HuH-7 (cell line): ENCODE measurements around the gene LAP3.
"Not testable (repeated sequence)": the region's sequence is repeated elsewhere in the genome, so short reads cannot be mapped to it uniquely, and the experiment has no call there.

Experiments used
- DNase-seq: peaks from one replicate; pipeline ENCODE4 v3.0.0; 2011; ENCODE audit warnings: low spot score

Gene LAP3

DNA sequence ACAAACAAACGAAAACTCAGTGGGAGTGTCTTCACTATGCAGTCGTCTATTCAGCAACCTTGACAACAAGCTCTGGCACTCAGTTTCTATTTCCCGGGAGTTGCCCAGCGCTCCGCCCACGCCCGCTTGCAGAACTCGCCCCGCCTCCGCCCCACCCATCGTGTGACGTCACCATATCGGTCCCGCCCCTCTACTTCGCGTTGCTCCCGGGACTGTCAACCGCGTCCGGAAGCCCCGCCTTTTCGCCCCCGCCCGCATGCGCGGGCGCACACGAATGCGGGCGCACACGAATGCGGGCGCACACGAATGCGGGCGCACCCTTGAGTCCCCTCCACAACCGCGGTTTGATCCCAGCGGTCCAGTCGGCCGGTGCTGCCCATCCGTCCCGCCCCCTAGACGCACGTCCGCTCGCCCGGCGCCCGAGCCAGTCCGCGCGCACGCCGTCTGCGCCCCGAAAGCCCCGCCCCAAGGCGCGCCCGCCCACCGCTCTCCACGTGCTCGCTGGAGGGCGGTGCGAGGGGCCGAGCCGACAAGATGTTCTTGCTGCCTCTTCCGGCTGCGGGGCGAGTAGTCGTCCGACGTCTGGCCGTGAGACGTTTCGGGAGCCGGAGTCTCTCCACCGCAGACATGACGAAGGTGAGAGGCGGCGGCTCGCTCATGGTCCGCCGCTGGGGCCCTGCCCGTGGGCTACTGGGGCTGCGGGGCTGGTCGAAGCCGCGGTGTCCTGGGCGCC lies at the start of gene LAP3:
Gene LAP3, plus strand, starts transcription at position 267 of the 733 bp plus-strand sequence. Its CDS starts 268 bp downstream, at position 535.
- peak; percentile 94 for DNase-seq

DNA sequence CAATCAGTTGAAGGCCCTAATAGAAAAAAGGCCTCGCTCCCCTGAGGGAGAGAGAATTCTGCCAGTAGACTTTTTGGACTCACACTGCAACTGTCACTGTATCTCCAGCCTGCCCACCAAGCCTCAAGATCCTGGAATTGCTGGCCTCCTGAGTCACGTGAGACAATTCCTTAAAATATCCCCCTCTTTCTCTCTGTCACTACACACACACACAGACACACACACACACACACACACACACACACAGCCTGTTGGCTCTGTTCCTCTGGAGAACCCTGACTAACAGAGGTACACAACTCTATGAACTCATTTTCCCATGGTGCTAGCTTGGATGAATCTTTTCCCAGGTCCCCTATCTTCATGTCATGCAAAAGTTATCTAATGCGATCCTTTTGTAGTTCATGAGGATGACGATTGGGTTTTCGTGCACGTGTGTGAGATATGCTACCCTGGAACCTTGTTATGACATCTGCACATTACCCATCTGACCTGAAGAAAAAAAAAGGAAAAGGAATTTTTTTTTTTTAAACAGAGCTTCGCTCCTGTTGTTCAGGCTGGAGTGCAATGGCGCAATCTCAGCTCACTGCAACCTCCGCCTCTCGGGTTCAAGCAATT lies 48.3 kb upstream of the LAP3 start:
- no peak for DNase-seq

DNA sequence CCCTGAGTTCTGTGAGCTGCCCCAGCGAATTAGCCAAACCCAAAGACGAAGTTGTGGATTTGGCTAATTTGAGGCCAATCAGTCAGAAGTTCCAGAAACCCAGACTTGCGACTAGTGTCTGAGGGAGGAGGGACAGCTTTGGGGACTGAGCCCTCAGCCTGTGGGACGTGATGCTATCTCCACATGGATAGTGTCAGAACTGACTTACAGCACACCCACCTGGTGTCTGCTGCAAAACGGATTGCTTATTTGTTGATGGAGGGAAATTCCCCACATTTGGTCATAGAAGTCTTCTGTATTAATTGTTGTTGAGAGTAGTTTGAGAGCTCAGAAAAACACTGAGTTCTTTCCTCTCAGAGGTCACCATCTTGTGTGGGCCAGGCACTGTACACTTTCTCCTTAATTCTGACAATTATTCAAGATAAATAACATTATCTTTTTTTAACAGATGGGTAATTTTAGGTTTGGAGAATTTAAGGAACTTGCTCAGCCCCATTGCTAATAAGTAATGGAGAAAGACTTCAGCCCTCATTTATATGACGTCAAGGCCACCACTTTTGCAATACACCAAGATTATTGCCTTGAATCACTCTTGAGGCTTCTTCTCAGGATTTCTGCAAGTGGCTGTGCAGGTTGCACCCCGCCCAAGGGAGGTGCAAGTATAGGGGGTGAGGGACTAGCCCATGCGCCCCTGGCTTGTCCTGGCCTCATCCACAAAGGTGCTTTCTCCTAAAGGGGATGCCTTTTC lies 45.3 kb upstream of the LAP3 start:
- no peak for DNase-seq

DNA sequence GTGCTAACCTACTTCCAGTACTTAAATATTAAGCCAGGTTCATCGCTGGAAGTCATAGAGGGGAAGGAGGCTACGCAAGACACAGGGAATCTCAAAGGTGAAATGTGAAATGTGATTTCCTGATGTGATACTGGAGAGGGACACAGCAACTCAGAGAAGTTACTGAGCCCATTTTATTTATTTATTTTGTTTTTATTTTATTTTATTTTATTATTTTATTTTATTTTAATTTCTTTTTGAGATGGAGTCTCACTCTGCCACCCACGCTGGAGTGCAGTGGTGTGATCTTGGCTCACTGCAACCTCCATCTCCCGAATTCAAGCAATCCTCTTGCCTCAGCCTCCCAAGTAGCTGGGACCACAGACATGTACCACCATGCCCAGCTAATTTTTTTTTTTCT lies 42.3 kb upstream of the LAP3 start:
- no peak for DNase-seq

DNA sequence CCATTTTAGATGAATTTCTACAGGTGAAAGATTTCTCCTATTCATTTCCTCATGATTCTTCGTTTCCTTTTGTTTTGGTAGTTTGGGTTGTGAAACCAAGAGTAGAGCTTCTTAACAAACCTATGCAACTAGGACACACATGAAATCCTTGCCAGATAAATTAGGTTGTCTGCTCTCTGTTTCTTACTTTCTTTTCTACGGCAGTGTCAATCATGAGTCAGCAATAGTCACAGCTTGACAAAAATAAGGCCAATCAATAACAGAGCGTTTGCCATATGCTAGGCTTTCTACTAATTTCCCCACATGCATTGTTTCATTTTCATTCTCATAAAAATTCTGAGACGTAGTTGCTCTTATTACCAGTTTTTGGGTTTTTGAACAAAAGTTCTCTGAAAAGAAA lies 41.8 kb upstream of the LAP3 start:
- DNase-seq = no peak

DNA sequence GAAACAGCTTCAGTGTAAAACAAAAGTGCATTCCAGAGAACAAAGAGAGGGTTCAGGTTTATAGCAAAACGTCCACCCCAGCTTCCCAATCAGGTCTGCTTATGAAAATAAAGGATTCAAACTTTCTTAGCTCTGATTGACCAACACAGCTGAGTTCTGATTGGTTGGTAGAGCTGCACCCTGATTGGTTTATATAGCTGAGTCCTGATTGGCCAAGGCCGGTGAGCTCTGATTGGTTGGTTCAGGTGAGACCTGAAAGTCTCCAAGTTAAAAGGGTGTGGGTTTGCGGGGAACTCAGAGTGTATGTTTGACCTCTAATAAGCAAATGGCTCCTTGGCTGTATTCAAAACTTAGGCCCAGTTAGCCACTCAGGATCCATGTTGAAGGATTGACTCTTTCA lies 41.1 kb upstream of the LAP3 start:
- DNase-seq = no peak

DNA sequence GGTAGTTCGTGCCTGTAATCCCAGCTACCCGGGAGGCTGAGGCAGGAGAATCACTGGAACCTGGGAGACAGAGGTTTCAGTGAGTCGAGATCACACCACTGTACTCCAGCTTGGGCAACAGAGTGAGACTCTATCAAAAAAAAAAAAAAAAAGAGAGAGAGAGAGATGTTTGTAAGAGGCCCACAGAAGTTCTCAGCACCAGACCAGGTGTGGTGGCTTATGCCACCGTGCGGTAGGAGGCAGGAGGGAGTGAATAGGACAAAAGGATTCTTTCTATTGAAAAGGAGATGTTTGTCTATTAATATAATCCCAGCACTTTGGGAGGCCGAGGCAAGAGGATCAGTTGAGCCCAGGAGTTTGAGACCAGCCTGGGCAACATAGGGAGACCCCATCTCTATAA lies 39.9 kb upstream of the LAP3 start:
- DNase-seq = not testable (repeated sequence)

DNA sequence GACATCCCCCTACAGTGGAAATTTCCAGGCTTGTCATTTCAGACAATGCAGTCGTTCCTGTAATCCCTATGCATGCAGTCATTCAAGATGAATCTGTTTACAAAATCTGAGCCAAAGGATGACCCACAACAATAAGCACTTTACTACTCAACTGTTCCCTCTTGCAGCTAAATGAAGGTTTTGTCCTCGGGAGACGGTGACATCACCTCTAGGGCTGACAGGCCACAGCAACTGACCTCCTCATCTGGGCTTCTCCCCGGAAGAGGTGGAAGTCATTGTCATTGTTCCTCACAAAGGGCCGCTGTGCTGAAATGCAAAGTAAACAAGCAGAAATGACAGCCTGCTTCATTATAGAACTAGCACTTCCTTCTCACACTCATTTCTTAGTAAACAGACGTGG lies 32.8 kb upstream of the LAP3 start:
- peak; percentile 58 for DNase-seq

DNA sequence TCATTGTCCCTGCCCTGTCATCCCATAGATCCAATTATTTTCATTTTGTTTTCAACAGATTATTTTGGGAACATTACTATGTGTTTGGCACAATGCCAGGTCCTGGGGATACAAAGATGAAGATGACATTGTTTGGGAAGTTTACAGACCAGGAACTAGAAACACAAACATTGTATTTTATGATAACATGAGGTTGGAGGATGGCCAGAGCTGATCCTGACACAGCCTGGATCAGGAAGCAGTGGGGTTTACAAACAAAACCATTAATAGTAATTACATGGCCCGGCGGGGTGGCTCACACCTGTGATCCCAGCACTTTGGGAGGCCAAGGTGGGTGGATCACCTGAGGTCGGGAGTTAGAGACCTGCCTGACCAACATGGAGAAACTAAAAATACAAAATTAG lies 32.2 kb upstream of the LAP3 start:
- DNase-seq = no peak

DNA sequence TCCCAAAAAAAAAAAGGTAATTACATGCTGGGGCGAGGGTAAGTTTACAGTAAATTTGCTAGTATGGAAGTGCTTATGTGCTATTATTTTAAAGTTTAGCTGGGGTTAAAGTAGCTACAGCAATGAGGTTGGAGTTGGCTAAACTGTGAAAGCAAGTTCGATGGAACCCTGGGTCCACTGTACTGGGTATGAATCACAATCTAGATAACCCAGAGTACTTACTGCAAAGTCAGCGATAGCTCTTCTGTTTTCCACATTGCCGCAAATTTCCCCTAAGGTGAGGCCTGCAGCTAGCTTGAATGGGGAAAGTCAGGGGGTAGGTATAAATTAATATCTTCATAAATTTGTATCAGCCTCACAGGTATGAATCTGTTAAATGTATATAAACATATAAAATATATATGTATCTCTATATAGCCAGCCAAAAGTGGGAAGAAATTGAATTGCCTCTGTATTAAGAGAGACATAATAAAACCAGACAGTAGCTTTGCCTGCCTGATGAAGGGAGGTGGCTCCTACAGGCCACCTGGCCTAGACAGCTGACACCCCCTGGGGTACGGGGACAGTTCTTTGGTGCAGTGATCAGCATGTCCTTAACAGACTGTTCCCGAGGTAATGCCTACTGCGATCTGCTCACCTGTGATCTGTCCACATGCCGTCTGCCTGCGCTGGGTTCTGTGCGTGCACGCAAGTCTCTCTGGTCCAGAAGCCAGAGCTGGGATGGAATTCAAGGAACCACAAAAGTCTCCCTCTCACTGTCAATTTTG lies 31.4 kb upstream of the LAP3 start:
- DNase-seq = no peak

DNA sequence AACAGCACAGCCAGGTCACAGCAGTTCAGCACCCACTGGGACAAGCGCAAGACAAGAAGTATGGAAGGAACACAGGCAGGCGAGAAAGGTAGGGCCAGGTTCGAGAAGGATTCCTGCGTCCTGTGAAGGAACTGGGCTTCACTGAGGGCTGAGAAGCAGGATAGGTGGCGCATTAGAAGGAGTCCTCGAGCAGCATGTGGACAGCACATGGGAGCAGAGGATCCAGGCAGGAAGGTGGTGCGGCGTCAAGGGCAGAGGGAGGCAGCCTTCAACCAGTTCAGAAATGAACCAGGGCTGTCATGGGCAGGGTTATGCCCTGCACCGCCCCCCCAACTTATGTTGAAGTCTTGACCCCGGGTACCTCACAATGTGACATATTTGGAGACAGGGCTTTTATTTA lies 30.8 kb upstream of the LAP3 start:
- no peak for DNase-seq

DNA sequence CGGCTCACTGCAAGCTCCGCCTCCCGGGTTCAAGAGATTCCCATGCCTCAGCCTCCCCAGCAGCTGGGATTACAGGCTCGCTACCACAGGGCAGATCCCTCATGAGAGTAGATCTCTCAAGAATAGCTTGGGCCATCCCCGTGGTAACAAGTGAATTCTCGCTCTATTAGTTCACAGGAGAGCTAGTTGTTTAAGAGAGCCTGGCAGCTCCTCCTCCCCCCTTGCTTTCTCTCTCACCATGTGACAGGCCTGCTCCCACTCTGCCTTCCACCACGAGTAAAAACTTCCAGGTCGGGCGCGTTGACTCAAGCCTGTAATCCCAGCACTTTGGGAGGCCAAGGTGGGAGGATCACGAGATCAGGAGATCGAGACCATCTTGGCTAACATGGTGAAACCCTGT lies 30.3 kb upstream of the LAP3 start:
- no peak for DNase-seq

DNA sequence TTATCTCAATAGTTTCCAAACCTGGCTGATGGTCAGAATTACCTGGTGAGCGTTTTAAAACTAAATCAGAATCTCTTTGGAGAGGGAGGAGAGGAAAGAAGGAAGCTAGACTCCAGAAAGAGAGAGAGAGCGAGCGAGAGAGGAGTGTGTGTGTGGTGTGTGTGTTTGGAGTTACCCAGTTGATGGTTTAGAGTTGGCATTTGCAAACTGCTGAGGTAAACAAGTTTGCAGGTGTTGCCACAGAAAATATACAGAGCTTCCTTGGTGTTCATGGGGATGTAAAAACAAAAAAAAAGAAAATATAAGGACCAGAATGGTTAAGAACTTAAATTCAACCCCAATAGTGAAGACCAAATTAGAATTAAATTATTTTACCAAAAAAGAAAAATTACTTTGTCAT lies 26.4 kb upstream of the LAP3 start:
- DNase-seq = no peak

DNA sequence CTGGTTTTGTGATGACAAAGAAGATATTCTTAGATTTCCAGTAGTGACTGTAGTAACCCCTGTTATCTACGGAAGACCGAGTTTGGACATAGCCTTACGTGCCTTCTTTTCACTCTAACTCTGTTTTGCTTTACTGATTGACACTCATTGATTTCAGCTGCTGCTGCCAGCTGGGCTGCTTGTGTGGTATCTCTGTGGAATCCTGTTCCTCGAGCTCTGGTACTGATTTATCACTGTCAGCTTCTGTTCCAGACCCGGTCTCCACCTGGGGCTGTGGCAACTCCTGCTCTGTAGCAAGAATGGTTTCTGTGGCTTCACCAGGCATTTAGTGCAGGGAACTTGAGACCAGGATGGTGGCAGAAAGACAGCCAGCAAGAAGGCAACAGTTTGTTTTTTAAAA lies 24.6 kb upstream of the LAP3 start:
- DNase-seq = no peak

DNA sequence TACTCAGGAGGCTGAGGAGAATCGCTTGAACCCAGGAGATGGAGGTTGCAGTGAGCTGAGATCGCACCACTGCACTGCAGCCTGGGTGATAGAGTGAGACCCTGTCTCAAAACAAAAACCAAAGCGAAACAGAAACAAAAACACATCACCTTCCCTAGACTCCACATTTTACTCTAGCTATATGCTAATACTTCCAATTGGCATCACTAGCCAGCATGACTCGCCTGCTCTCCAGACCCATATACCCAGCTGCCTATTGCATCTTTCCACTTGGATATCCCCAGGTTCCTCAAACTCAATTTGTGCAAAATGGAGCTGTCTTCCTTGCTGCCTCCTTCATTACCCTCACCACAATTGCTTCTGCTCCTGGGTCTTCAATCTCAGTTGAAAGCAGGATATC lies 22.4 kb upstream of the LAP3 start:
- DNase-seq = no peak

DNA sequence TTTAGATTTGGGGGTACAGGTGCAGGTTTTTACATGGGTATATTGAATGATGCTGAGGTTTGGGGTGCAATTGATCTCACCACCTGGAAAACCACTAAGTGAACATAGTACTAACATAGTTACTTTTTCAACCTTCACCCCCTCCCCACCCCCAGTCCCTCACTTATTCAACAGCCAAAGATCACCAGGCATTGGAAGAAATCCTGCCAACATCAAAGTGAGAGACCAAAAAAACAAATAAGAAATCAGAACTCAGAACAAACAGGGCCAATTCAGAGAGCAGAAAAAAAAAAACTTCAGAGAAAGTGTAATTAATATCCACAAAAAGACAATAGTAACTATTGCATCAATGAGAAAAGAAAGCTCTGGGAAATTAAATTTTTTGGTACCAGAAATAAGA lies 20.5 kb upstream of the LAP3 start:
- DNase-seq = no peak

DNA sequence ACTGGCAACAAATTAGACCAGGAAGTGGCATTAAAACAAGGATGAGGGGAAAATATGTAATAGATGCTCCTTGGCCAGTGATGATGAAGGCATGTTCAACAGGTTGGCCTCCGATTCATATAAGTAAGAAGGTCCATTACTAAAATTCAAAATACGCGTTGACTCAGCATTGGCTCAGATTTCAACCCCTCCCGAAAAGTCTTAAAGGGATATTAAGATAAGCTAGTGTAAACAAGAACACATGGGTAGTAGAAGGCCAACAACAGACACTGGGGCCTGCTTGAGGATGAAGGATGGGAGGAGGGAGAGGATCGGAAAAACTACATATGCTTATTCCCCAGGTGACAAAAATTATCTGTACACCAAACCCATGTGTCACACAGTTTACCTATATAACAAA lies 19.1 kb upstream of the LAP3 start:
- DNase-seq = no peak

DNA sequence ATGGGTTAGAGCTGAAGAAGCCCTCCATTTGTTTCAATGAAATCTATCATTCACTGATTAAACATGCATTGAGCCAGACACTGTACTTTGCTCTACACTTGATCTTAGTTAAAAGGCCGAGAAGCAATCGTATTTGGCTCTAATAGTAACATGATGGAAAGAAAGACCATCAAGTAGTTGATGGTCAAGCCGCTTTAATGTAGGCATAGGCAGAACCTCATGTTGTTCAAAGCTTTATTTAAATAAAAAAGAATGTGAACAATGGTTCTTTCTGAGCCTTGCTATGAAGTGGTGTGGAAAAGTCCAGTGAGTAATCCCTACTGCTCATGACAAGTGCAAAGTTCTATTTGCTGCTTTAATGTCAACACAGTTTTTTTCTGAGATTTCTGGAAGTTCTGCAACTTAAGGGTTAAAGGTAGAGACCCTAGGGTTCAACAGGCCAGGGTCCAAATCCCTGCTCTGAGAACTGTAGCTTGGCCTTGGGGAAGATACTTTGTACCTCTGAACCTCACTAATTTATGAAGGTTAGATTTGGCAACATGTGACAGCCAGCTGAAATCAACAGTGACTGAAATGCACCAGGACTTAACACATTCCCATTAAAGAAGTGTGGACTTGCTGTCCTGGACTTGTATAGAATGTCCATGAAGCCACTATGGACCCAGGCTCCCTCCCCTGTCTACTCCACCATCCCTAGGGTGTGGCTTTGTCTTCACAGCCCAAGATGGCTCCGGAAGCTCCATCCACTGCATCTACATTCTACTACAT lies 17.9 kb upstream of the LAP3 start:
- DNase-seq = no peak

DNA sequence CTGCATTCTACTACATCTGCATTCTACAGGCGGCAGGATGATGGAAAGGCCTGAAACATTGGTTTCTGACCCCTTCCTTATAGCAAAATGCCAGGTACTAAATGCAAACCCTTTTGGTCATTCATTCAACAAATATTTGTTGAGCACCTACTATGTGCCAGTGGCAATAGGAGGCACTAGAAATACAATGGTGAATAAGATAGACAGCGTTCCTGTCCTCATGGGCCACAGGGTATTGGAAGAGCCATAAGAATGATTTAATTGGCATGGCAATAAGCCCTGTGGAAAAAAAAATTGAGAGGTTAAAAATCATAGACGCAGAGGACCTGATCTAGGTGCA lies 17.3 kb upstream of the LAP3 start:
- DNase-seq = no peak

DNA sequence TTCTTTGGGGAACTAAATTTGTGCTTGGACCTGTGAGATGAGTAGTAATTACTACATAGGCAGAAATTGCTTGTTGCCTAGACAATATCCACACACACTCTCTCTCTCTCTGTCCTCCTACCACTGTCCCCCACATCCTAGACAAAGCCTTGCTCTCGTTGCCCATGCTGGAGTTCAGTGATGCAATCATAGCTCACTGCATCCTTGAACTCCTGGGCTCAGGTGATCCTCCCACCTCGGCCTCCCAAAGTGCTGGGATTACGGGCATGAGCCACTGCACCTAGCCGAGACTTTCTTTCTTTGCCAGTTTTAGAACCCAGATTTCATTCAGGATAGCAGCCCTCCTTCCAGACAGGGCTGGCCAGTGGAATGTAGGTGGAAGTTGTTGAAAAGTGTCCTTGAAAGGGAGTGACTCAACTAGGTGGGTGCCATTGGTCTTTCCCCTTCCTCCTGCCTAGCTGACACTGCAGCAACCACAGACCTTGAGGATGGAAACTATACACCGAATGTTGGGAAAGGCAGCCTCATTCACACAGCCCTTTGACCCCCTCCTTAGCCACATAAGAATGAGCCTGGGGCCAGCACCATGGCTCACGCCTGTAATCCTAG lies 16.8 kb upstream of the LAP3 start:
- no peak for DNase-seq

DNA sequence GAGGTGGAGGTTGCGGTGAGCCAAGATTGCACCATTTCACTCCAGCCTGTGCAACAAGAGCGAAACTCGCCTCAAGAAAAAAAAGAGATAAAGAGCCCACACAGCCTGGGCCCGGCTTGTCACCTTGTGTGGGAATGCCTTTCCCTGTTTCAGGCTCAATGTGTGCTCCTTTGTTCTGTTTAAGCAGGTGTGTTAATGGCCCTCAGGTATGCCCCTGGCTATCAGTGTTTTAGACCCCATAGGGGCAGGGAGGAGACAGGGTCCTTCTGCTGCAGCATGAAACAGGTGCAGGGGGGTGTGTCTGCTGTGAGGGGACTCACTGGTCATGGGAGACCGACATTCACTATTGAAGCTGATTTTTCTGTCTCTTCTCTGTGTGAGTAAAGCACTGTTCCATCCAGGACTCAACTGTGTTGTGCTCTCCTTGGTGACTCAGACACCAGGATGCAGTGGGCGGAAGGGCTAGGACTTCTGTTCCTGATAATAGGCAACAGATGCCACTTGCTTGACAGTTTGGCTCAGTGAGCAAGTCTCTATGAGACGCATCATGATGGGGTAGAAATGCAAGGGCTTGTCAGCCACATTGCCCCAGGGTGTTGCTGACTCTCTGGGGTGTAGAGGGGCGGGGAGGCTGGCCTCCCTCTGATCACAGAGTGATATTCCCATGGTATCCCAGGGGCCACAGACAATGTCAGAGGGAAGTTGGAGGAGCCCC lies 15.6 kb upstream of the LAP3 start:
- DNase-seq = no peak
